GM21423 (cell line): ENCODE measurements around the gene RRP1.

Source experiments
- ATAC-seq: cut with Tn5 transposase; IDR thresholded peaks from one replicate; pipeline ENCODE4 v1.9.1; 2021; ENCODE audit warnings: mild to moderate bottlenecking, moderate library complexity; ENCODE audit not compliant: unreplicated experiment

RRP1 gene

GRCh38 chr21:43758111-43758641 is 31.2 kb upstream of the RRP1 start:
- ATAC-seq, result no peak

DNA sequence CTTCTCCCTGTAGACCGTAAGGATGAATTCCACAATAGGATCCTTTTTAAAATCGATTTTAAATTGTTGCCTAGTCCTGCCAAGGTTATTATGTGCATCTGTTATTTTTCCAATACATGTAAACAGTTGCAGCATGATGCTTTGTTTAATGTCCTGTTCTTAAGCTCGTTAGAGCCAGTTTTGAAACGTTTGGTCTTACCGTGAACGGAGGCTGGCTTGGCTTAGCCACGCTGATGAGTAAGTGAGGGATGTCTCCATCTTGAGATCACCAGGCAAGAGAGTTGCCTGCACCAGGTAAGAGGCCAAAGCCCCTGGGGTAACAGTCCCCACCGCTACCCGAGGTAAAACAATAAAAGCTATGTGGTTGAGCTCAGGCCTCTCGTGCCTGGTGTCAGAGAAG is 30.6 kb upstream of the RRP1 start:
- ATAC-seq, result no peak

DNA sequence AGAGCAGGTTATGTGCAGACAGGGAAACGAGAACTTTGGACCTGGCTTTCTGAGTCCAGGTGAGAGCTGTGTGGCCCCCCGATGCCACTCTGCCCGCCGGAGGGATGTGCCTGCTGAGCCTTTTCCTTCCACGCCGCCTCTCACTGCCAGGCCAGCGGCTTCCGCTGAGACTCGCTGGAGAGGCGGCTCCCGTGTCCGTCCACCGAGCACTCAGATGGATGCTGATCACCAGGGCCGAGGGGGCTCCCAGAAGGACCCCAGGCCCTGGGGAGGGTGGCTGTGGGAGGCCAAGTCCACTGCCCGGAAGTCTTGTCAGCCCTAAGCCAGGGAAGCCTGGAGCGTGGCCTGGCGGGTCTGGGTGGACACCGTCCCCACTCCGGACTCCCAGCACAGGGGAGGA is 29.7 kb upstream of the RRP1 start:
- ATAC-seq, result no peak

- no peak for ATAC-seq
Measured at GRCh38 chr21:43760391-43760958, 28.9 kb upstream of the RRP1 start.

DNA sequence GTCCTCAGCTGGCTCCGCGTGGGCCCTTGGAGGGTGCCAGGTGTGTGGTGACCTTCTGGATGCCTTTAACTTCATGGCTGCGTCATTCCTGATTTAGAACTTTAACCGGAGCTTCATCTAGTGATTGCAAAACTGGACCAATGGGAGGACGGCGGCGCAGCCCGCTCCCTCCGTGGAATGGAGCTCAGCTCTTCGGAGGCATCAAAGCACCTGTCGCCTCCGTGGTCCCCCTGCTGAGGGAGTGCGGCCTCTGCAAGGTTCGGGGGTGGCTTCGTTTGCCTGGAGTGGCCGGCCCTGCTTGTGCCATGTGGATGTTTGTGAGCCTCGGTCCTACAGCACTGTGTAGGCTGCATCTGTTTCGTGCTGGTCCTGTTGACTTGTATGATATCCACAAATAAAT is 27.5 kb upstream of the RRP1 start:
- ATAC-seq, result no peak

- ATAC-seq, result no peak
Measured at GRCh38 chr21:43762303-43763128, 26.9 kb upstream of the RRP1 start.

DNA sequence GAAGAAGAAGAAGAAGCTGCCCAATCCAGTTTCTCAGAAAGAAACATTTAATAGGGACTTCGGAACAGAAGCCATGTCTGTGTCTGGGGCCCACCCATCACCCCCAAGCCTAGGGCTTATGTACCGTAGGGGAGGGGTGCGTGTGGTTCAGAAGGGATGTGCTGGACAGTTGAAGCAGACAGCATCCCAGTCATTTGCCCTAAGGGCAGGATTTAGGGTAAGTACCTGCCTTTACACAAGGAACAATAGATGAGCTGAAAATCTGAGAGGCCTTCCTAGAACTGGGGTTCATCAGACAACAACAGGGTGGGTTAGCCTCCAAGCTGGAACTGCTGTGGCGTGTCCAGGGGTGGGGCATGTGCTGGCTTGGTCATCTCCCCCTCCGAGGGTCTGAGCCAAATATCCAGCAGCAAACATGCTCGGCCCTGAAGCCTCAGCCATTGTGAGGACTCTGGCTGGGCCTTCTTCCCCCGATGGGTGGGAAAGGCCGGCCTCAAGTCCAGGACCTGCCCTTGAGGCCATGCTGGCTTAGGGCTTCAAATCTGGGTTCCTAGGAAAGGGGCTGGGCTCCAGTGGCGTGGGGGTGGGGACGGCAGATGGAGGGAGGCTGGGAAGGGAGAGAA is 25.4 kb upstream of the RRP1 start:
- ATAC-seq, result no peak

GRCh38 chr21:43764576-43765495 is 24.5 kb upstream of the RRP1 start:
- no peak for ATAC-seq

GRCh38 chr21:43766734-43767497 is 22.5 kb upstream of the RRP1 start:
- ATAC-seq, result no peak

DNA sequence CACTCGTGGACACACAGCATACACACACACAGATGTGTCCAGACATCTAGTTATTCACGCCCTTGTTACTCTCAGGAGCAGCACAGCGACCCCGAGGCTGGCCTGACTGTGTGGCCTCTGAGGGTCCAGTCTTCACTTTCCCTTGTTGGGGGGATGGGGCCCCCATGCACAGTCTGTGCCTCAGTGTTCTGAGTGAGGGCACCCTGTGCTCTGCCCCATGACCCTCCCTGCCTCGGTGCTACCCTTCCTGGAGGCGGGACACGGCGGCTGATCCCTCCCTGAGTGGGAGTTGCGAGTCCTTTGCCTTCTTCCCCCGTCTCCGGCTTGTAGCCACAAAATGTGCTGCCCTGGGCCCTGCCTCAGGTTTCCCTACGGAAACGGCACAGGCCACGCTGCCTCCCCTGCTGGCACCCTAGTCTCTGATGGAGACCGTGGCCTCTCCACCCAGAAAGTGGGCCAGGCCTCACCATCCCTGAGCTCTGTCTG is 21.8 kb upstream of the RRP1 start:
- no peak for ATAC-seq

DNA sequence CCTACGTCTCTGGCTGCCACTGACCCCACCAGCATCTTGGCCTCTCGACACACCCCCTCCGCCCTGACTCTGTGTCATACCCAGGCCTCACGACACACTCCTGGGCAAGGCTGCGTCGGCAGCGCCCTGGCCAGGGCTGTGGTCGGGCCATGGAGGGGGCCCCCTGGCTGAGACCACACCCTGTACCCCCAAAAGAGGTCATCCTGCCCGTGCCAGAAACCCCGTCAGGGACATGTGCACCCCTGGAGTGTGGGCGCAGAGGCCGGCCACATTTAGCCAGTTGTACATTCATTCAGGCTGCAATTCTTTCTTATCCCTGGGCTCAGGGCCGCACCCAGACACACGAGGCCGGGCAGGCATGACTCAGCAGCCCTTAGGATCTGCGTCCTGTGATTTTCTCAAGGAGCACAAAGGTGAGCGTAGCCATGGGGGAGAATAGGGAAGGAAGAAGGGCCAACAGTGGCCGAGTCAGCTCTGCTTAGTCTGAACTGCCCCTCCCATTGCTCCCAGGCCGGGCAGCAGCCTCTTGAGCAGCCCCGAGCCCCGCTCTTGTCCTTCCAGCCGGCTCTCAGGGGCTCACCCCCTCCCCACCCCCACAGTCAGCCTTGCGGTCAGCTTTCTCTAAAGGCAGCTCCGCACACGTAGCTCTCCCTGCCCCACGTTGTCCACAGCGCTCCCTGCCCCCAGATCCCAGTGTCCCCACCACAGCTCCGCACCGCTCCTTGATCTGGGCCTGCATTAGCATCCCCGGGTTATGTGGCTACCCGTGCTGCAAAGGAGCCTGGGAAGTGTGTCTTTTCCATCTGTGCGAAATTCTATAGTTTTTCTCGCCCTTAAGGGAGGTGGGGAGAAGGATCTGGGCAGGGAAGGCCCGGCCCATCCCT is 21.2 kb upstream of the RRP1 start:
- no peak for ATAC-seq

DNA sequence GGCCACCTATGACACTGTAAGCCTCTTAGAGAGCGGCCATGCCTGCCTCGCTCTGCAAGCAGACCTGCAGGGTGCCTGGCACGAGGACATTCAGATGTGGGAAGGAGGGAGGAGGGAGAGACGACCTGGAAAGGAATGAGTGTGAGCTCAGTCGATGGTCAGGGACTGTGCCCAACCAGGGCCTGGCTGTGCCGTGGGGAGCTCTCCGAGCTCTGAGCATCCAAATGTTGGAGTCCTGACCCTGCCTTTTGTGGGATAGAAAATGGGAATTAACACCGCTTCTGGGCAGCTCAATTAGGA is 20.6 kb upstream of the RRP1 start:
- no peak for ATAC-seq

DNA sequence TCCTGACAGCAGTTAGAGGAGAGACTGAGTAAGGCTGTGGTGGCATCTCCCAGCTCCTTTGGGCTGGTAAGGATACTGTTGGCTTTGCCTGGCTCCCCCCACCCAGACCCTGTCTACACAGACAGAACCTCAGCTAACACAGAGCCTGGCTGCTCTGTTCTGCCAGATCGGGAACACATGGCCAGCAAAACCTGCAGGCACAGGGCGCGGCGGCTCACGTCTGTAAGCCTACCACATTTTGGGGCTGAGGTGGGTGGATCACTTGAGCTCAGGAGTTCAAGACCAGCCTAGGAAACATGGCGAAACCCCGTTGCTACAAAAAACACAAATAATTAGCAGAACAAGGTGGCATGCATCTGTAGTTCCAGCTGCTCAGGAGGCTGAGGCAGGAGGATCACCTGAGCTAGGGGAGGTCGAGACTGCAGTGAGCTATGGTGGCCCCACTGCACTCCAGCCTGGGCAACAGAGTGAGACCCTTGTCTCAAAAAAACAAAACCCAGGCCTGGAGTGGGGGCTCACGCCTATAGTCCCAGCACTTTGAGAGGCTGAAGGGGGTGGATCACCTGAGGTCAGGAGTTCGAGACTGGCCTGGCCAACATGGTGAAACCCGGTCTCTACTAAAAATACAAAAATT is 19.9 kb upstream of the RRP1 start:
- no peak for ATAC-seq

DNA sequence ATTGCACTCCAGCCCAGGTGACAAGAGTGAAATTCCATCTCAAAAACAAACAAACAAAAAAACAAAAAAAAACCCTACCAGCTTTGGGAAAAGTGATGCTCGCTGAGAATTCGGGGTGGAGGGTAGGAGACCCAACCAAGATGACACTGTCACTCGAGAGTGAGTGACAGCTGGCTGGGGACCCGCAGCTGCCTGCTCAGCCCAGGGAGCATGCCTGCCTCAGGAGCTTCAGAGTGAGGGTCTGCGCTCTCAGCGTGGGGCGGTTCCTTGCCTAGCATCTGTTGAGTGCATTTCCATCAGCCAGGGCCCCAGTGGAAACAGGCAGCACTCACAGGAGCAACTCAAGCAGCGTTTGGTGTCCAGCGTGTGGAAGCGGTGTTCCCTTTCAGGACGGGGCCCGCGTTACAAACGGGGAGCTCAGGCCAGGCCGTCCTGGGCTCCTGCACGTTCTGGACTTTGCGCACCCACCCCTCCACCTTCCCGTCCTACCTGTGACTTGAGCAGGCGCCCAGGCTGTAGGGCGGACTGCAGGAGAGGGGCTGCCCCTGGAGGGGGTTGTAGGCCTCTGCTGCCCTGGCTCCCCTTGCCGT is 19.2 kb upstream of the RRP1 start:
- no peak for ATAC-seq

DNA sequence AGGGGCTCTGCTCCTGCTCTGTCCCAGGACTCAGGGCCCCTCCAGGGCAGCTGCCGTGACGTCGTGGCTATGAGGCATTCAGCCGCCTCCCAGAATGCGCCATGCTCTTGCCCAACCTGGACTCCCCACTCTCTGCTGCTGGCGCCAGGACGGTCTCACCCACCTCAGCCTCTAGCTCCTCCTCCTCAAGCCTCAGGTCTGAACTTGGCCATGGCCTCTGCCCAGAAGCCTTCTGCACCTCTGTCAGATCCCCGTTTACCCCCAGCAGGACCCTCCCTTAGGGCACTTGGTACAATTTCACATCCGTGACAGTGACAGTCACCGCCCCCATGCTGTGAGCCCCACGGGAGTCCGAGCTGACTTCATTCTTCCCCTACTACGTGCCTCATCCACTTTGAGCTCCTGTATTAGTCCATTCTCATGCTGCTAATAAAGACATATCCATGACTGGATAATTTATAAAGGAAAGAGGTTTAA is 18.1 kb upstream of the RRP1 start:
- ATAC-seq, result no peak

GRCh38 chr21:43771698-43772424 is 17.5 kb upstream of the RRP1 start:
- no peak for ATAC-seq

DNA sequence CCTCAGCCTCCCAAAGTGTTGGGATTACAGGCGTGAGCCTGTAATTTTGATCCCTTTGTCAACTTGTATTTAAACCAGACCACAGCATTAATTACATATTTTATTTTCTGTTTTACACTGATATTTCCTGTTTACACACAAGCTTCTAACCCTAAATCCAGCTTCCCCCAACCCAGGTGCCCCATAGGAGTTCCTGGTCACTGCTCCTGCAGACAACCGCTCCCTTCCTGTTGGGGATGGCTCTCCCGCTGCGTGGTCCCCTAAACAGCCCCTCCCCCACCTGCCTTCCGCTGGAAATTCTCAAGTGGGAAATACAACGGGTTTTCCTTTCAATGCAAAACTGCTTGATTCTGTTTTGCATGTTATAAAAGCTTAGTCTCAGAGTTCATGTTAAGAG is 17.0 kb upstream of the RRP1 start:
- no peak for ATAC-seq

GRCh38 chr21:43774163-43774562 is 15.2 kb upstream of the RRP1 start:
- no peak for ATAC-seq
